Esophagus squamous epithelium (tissue), 4 donors: ENCODE data around the gene PPIB.

ENCODE experiments used
- CTCF ChIP-seq, 6 experiments: fragments of 450-650 bp in 4 of 6; fragments of 200-600 bp in 2 of 6; sonication (generic) in 2 of 6; IDR thresholded peaks; one replicate each; pipeline ENCODE4 v1.5.1; 2016 to 2019; ENCODE audit warnings: antibody characterized with exemption in 6 of 6, mild to moderate bottlenecking in 4 of 6, moderate library complexity in 4 of 6
- POLR2A ChIP-seq, 4 donors: fragments of 450-650 bp; IDR thresholded peaks; one replicate each; pipeline ENCODE4 v1.6.1; 2017; ENCODE audit warnings: antibody characterized with exemption in 4 of 4, mild to moderate bottlenecking in 4 of 4, moderate library complexity in 3 of 4

- TF ChIP-seq POLR2A (IDR thresholded peaks at IDR 0.05) (no peak), CTCF (IDR thresholded peaks at IDR 0.05) (no peak)
Measured at GRCh38 chr15:64156652-64157331, 6.0 kb downstream of the PPIB start.
